ENCODE data around the gene FLG. TPM values are rescaled to one million over a fixed set of nuclear protein-coding genes. Genes with fewer than 3 reads are reported as not detected.

The FLG gene
- total and polyA plus RNA-seq, 2 of the 4 experiments (the other 2 are of a cell fraction), result under 0.01 TPM; not detected in 1

DNA sequence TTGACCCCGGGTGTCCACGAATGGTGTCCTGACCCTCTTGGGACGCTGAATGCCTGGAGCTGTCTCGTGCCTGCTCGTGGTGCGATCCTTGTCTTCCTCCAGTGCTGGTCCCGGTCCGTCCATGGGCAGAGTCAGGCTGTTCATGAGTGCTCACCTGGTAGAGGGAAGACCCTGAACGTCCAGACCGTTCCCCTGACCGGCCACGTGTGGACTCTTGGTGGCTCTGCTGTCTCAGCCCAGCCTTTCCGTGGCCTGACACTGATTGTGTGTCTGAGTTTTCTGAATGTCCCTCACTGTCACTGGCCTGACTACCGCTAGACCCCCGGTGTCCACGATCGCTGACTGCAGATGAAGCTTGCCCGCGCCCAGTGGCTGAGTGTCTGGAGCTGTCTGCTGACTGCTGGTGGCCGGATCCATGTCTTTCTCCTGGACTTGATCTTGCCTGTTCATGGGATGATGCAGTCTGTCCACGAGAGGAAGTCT, 11.7 kb downstream of the FLG start:
- peaks cover 18% of the 10 kb centered on the region for H3K9me3 ChIP-seq (ENCODE audit: control insufficient read depth, insufficient read depth, low read length)
- no peaks in the 10 kb centered on the region for H3K27me3 ChIP-seq (ENCODE audit: control insufficient read depth, insufficient read depth, low read length)
- H4K5ac ChIP-seq (ENCODE audit: low read depth, low read length), result no peak overlapping the region
- no peak overlapping the region for H4K91ac ChIP-seq (ENCODE audit: insufficient read depth, low read depth, low read length)
- in situ Hi-C loops (cut with MboI; ENCODE audit: low sequenced_read_pairs) (no loop called here), intact Hi-C loops (cut with micrococcal nuclease) (no loop called here), dilution Hi-C loops (cut with HindIII; ENCODE audit: low sequenced_read_pairs, unreplicated experiment) (no loop called here)
- H2AK9ac ChIP-seq (replicated peaks; ENCODE audit: low read depth, low read length, poor library complexity), result no peak overlapping the region
- H2AFZ ChIP-seq (replicated peaks; ENCODE audit: low read length, poor library complexity), result no peak overlapping the region
- H4K20me1 ChIP-seq (ENCODE audit: insufficient read depth, low read length), result no peaks in the 10 kb centered on the region
- no peak overlapping the region for H3K4me2 ChIP-seq (ENCODE audit: low read depth, low read length)
- POLR2A ChIA-PET (ENCODE audit: unreplicated experiment), result no interaction called here
- no peak overlapping the region for H2BK120ac ChIP-seq (ENCODE audit: low read depth, low read length)
- H2BK5ac ChIP-seq (ENCODE audit: low read depth, low read length, poor library complexity, severe bottlenecking), result no peak overlapping the region
- no peak overlapping the region for H3K18ac ChIP-seq (ENCODE audit: low read depth, low read length)
- H3K27ac ChIP-seq (ENCODE audit: insufficient read depth, low read length), result no peak overlapping the region
- H3K4me1 ChIP-seq (ENCODE audit: control insufficient read depth, insufficient read depth, low read length), result no peaks in the 10 kb centered on the region
- no peak for ATAC-seq (ENCODE audit: low read depth)
- no peak overlapping the region for H2BK15ac ChIP-seq (ENCODE audit: low read depth, low read length)
- DNase-seq, result no peak
- no peak overlapping the region for H3K23ac ChIP-seq (ENCODE audit: low read depth, low read length)
- H3K9me1 ChIP-seq (ENCODE audit: insufficient read depth, low read length), result no peaks in the 10 kb centered on the region
- H3K79me1 ChIP-seq (ENCODE audit: low read depth in 1 of 2, low read length in 2 of 2), result no peaks in the 10 kb centered on the region
- H2AK5ac ChIP-seq (ENCODE audit: low read depth, low read length), result no peak overlapping the region
- 85% methylated on average over 13 of the region's 21 CpGs; no CpG with 5 or more reads in 1 of the 2 experiments for WGBS, 2 experiments (ENCODE audit: extremely low coverage in 2 of 2, insufficient read length in 1 of 2)
- no peak overlapping the region for H2BK20ac ChIP-seq (ENCODE audit: low read depth, low read length)
- CTCF ChIA-PET, result no interaction called here
- no peak overlapping the region for H3K4me3 ChIP-seq (ENCODE audit: insufficient read depth, low read depth, low read length)
- TF ChIP-seq POLR2A (IDR thresholded peaks at IDR 0.05; ENCODE audit: low read depth, low read length) (no peak), FOS (IDR thresholded peaks at IDR 0.05; ENCODE audit: low read depth, low read length) (no peak), RCOR1 (IDR thresholded peaks at IDR 0.05; ENCODE audit: insufficient replicate concordance, low read length) (no peak), SMC3 (IDR thresholded peaks at IDR 0.05; ENCODE audit: low read depth, low read length) (no peak), MAZ (IDR thresholded peaks at IDR 0.05; ENCODE audit: borderline replicate concordance, low read depth, low read length) (no peak), MAFK (IDR thresholded peaks at IDR 0.05; ENCODE audit: low read depth, low read length) (no peak), CHD1 (IDR thresholded peaks at IDR 0.05; ENCODE audit: low read depth, low read length) (no peak), CEBPB (IDR thresholded peaks at IDR 0.05; ENCODE audit: low read depth, low read length) (no peak), NFE2L2 (IDR thresholded peaks at IDR 0.05; ENCODE audit: low read depth, low read length) (no peak), RFX5 (IDR thresholded peaks at IDR 0.05; ENCODE audit: low read depth, low read length) (no peak), BHLHE40 (IDR thresholded peaks at IDR 0.05; ENCODE audit: low read depth, low read length) (no peak), RAD21 (IDR thresholded peaks at IDR 0.05; ENCODE audit: low read length) (no peak)
- TF ChIP-seq, protein P1, sequence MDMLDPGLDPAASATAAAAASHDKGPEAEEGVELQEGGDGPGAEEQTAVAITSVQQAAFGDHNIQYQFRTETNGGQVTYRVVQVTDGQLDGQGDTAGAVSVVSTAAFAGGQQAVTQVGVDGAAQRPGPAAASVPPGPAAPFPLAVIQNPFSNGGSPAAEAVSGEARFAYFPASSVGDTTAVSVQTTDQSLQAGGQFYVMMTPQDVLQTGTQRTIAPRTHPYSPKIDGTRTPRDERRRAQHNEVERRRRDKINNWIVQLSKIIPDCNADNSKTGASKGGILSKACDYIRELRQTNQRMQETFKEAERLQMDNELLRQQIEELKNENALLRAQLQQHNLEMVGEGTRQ (IDR thresholded peaks at IDR 0.05; ENCODE audit: low read depth, low read length), result no peak
- TF ChIP-seq, protein P2, sequence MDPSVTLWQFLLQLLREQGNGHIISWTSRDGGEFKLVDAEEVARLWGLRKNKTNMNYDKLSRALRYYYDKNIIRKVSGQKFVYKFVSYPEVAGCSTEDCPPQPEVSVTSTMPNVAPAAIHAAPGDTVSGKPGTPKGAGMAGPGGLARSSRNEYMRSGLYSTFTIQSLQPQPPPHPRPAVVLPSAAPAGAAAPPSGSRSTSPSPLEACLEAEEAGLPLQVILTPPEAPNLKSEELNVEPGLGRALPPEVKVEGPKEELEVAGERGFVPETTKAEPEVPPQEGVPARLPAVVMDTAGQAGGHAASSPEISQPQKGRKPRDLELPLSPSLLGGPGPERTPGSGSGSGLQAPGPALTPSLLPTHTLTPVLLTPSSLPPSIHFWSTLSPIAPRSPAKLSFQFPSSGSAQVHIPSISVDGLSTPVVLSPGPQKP (IDR thresholded peaks at IDR 0.05; ENCODE audit: borderline replicate concordance, low read depth, low read length), result no peak
- no peak overlapping the region for H3K14ac ChIP-seq (replicated peaks; ENCODE audit: low read depth, low read length)
- no peak overlapping the region for H3K56ac ChIP-seq (ENCODE audit: extremely low read depth, insufficient read depth, low read length)
- H3K9ac ChIP-seq (ENCODE audit: low read depth, low read length), result no peak overlapping the region
- BruUV-seq (replicated peaks), result no TSS peak
- H4K8ac ChIP-seq (ENCODE audit: low read depth in 2 of 2, low read length in 2 of 2), result no peak overlapping the region
- H3K4ac ChIP-seq (ENCODE audit: low read depth, low read length), result no peak overlapping the region
- H3K36me3 ChIP-seq (ENCODE audit: control insufficient read depth, insufficient read depth, low read length), result no peaks in the 10 kb centered on the region

All from IMR-90 (cell line).